PFSK-1 (cell line): ENCODE measurements around the gene TSEN15.

Experiments
- POLR2AphosphoS5 ChIP-seq: IDR thresholded peaks from 2 replicates; pipeline ENCODE4 v1.6.1; 2012; ENCODE audit warnings: low read depth, mild to moderate bottlenecking, control low read depth, low read length, moderate library complexity
- TAF1 ChIP-seq: IDR thresholded peaks from 2 replicates; pipeline ENCODE4 v1.6.1; 2012; ENCODE audit warnings: low read length, control low read depth, borderline replicate concordance; ENCODE audit not compliant: insufficient read depth
- TF ChIP-seq, protein P1 (sequence below), 2 experiments: IDR thresholded peaks; 2 replicates each; pipeline versions ENCODE4 v1.6.1 to v1.8.0; 2011 to 2012; ENCODE audit warnings: low read depth in 2 of 2, low read length in 2 of 2, control low read depth in 1 of 2, inconsistent platforms in 1 of 2, mild to moderate bottlenecking in 1 of 2, moderate library complexity in 1 of 2; ENCODE audit not compliant: insufficient read depth in 1 of 2

DNA sequence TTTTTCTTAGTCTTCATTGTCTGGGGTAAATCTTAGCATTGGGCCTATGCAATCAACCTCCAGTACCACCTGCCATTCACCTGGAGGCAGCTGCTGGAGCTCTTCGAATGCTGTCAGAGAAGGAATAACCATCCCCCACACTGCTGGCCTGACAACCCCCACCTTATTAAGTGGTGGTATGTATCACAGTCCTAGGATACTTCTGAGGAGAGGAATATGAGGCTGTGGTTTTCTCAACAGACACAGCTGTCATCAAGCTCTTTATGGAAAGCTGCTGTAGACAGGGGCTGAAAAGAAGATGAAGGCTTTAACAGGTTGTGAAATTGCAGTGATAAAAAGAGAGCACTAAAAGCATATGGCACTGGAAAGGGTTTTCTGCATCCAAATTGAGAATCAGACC is 61.7 kb downstream of the TSEN15 start:
- no peak for TF ChIP-seq POLR2AphosphoS5
- TF ChIP-seq, protein P1, sequence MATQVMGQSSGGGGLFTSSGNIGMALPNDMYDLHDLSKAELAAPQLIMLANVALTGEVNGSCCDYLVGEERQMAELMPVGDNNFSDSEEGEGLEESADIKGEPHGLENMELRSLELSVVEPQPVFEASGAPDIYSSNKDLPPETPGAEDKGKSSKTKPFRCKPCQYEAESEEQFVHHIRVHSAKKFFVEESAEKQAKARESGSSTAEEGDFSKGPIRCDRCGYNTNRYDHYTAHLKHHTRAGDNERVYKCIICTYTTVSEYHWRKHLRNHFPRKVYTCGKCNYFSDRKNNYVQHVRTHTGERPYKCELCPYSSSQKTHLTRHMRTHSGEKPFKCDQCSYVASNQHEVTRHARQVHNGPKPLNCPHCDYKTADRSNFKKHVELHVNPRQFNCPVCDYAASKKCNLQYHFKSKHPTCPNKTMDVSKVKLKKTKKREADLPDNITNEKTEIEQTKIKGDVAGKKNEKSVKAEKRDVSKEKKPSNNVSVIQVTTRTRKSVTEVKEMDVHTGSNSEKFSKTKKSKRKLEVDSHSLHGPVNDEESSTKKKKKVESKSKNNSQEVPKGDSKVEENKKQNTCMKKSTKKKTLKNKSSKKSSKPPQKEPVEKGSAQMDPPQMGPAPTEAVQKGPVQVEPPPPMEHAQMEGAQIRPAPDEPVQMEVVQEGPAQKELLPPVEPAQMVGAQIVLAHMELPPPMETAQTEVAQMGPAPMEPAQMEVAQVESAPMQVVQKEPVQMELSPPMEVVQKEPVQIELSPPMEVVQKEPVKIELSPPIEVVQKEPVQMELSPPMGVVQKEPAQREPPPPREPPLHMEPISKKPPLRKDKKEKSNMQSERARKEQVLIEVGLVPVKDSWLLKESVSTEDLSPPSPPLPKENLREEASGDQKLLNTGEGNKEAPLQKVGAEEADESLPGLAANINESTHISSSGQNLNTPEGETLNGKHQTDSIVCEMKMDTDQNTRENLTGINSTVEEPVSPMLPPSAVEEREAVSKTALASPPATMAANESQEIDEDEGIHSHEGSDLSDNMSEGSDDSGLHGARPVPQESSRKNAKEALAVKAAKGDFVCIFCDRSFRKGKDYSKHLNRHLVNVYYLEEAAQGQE (IDR thresholded peaks at IDR 0.05; ENCODE audit: insufficient read depth in 1 of 2, low read depth in 2 of 2, low read length in 2 of 2) = no peak
- no peak for TF ChIP-seq TAF1
